Measurements from ENCODE around the gene SPATS2.
"Not testable (repeated sequence)": the region's sequence is repeated elsewhere in the genome, so short reads cannot be mapped to it uniquely, and the experiment has no call there.

SPATS2 gene

DNA sequence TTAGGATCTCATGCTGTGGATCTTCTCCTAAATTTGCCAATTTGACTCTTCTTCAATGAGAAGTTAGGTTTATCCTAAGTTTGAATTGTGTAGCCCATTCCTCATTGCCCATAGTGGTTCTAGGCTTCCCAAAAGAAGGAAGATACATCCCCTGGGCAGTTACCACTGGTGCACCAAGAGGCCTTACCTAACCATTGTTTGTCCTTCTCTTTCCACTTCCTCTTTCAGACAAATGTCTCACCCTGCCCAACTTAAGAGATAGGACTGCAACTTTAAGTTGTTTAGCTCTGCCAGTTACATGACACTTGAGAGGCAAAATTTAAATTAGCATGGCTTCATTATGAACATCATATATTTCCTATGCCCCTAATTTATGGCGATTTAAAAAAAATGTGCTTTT lies 162.2 kb downstream of the SPATS2 start:
- DNase-seq (ENCODE audit: extremely low read depth, insufficient read length): no peak
- Histone ChIP-seq H3K36me3 (ENCODE audit: control insufficient read depth, insufficient read depth, low read length) (peaks cover 11% of the 10 kb centered on the region), H3K27me3 (replicated peaks; ENCODE audit: control insufficient read depth, insufficient read depth, low read length) (no peaks in the 10 kb centered on the region), H3K4me3 (replicated peaks; ENCODE audit: low read depth, low read length) (no peak overlapping the region)
- TF ChIP-seq, protein P1, sequence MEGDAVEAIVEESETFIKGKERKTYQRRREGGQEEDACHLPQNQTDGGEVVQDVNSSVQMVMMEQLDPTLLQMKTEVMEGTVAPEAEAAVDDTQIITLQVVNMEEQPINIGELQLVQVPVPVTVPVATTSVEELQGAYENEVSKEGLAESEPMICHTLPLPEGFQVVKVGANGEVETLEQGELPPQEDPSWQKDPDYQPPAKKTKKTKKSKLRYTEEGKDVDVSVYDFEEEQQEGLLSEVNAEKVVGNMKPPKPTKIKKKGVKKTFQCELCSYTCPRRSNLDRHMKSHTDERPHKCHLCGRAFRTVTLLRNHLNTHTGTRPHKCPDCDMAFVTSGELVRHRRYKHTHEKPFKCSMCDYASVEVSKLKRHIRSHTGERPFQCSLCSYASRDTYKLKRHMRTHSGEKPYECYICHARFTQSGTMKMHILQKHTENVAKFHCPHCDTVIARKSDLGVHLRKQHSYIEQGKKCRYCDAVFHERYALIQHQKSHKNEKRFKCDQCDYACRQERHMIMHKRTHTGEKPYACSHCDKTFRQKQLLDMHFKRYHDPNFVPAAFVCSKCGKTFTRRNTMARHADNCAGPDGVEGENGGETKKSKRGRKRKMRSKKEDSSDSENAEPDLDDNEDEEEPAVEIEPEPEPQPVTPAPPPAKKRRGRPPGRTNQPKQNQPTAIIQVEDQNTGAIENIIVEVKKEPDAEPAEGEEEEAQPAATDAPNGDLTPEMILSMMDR (IDR thresholded peaks at IDR 0.05; ENCODE audit: insufficient read depth, low read length, poor library complexity, severe bottlenecking): no peak

DNA sequence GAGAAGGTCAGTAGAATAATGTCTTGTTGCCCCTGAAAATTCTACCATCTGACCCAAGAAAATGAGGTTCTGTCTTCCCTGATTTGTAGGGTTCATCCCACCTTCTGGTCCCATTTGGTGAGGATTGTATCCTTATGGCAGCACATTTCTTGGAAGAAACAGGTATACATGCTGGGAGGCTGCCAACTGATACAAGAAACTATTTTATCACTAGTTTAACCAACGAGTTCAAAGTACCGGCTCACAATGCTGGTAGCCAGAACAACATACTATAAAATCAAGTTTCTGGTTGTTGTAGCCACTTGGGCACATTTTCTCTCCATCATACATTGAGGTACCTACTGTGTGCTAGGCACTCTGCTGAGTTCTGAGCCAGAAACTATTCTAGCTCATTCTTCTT lies 164.5 kb downstream of the SPATS2 start:
- TF ChIP-seq, protein P1 (IDR thresholded peaks at IDR 0.05; ENCODE audit: insufficient read depth, low read length, poor library complexity, severe bottlenecking): no peak
- Histone ChIP-seq H3K36me3 (ENCODE audit: control insufficient read depth, insufficient read depth, low read length) (peaks cover 2% of the 10 kb centered on the region), H3K27me3 (replicated peaks; ENCODE audit: control insufficient read depth, insufficient read depth, low read length) (no peaks in the 10 kb centered on the region; the same call in 1 of the 2 replicates), H3K4me3 (replicated peaks; ENCODE audit: low read depth, low read length) (no peak overlapping the region)
- no peak for DNase-seq (ENCODE audit: extremely low read depth, insufficient read length)

DNA sequence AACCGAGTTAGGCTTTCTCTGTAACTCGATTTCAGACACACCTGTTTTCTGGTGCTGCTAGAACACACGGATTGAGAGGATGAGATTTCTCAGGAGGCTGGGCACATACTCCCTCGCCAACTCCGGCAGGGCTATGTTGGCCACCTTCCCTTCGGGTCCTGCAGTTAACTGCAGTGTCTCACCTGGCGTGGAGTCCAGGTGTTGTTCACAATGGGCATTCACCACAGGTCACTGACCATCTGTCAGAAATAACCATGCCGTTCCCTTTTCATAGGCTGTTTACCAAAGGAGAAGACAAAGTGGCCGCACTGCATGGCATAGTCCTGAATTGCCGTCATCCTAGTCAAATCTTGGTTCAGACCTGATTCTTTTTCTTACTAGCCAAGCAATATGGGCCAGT lies 166.1 kb downstream of the SPATS2 start:
- Histone ChIP-seq H3K36me3 (ENCODE audit: control insufficient read depth, insufficient read depth, low read length) (no peaks in the 10 kb centered on the region; the same call in 1 of the 2 replicates), H3K27me3 (replicated peaks; ENCODE audit: control insufficient read depth, insufficient read depth, low read length) (peaks cover 2% of the 10 kb centered on the region), H3K4me3 (replicated peaks; ENCODE audit: low read depth, low read length) (no peak overlapping the region)
- no peak for DNase-seq (ENCODE audit: extremely low read depth, insufficient read length)
- TF ChIP-seq, protein P1 (IDR thresholded peaks at IDR 0.05; ENCODE audit: insufficient read depth, low read length, poor library complexity, severe bottlenecking): no peak

DNA sequence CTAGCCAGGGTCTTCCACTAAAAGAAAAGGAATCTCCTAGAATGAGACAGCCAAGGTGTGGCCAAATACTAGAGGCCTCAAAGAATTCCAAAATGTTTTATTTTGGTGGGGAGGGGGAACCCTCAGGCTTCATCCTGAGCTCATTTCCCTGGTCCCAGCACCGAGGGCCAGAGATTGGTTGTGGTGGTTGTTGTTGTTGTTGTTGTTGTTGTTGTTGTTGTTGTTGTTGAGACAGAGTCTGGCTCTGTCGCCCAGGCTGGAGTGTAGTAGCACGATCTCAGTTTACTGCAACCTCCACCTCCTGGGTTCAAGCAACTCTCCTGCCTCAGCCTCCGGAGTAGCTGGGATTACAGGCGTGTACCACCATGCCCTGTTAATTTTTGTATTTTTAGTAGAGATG lies 166.9 kb downstream of the SPATS2 start:
- DNase-seq (ENCODE audit: extremely low read depth, insufficient read length); H3K36me3 ChIP-seq (ENCODE audit: control insufficient read depth, insufficient read depth, low read length); H3K27me3 ChIP-seq (replicated peaks; ENCODE audit: control insufficient read depth, insufficient read depth, low read length); H3K4me3 ChIP-seq (replicated peaks; ENCODE audit: low read depth, low read length): not testable (repeated sequence)

DNA sequence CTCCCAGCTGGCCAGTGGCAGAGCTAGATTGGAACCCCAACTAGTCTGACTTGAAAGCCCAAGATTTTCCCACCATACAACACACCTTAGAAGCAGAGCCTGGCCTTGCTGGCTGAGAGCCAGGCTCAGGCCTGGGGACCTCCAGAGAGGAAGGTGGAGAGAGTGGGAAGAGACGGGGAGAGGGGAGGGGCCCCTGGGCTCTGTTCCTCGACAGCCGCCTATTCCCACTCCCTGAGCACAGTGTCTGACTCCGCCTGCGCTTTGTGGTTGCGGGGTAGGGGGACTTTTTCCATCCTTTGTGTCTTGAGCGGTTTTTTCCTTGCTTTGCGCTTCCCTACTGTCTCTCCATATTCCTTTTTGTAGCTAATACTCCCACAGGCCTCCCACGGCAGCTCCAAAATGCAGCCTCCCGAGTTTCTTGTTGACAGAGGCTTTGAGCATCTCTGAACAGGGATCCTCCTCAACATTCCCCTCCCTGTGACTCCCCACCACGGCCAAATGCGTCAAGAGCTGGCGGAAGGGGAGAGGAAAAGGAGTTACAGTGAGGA lies 167.5 kb downstream of the SPATS2 start:
- no peak for DNase-seq (ENCODE audit: extremely low read depth, insufficient read length)
- H3K4me3 ChIP-seq (replicated peaks; ENCODE audit: low read depth, low read length): no peak overlapping the region
- TF ChIP-seq, protein P1 (IDR thresholded peaks at IDR 0.05; ENCODE audit: insufficient read depth, low read length, poor library complexity, severe bottlenecking): no peak
- H3K27me3 ChIP-seq (replicated peaks; ENCODE audit: control insufficient read depth, insufficient read depth, low read length): peaks cover 2% of the 10 kb centered on the region
- no peaks in the 10 kb centered on the region for H3K36me3 ChIP-seq (ENCODE audit: control insufficient read depth, insufficient read depth, low read length)

DNA sequence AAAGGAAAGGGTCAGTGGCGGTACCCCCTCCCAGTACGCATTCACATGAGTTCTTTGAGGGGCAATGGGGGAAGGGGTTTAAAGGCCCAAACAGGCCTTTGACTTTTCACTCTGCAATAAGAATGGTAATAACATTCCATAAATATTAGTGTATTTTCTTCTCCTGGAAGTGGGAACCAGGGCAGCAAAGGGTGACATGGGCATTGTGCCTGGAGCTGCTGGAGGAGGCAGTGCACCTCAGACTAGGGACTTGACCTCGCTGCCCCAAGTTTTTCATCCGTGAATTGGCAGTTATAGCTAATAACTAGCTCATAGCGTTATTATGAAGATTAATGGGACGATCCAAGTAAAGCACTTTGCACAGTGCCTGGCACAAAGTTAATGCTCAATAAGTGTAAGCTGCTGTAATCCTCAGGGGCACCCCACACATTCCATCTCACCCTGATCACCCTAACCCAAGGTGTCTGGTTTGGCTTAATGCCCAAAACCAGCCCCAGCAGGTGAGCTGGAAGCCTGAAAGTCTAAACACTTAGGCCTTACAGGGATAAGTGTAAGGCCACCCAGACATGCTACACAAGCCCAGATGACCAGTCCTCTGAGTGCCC lies 168.8 kb downstream of the SPATS2 start:
- TF ChIP-seq, protein P1 (IDR thresholded peaks at IDR 0.05; ENCODE audit: insufficient read depth, low read length, poor library complexity, severe bottlenecking): no peak
- DNase-seq (ENCODE audit: extremely low read depth, insufficient read length): no peak
- Histone ChIP-seq H3K36me3 (ENCODE audit: control insufficient read depth, insufficient read depth, low read length) (no peaks in the 10 kb centered on the region), H3K4me3 (replicated peaks; ENCODE audit: low read depth, low read length) (no peak overlapping the region), H3K27me3 (replicated peaks; ENCODE audit: control insufficient read depth, insufficient read depth, low read length) (peaks cover 5% of the 10 kb centered on the region)
